SU-DHL-6 (cell line): ENCODE data around the gene CLEC14A.

ENCODE experiments used
- H2AFZ ChIP-seq: fragments of 200-600 bp; sonication (generic); 2 replicates; pipeline ENCODE4 v1.6.1; 2014; ENCODE audit warnings: low read depth, mild to moderate bottlenecking, moderate library complexity, mixed read lengths, antibody characterized with exemption, low read length; ENCODE audit not compliant: severe bottlenecking
- H3F3A ChIP-seq: fragments of 200-600 bp; shearing (Covaris generic); 2 replicates; pipeline ENCODE4 v1.6.0; 2016; ENCODE audit warnings: antibody characterized with exemption, mild to moderate bottlenecking; ENCODE audit not compliant: insufficient read depth
- H3K27ac ChIP-seq: fragments of 200-600 bp; sonication (generic); 2 replicates; pipeline ENCODE4 v1.5.1; 2016; ENCODE audit warnings: low read depth, mild to moderate bottlenecking, low read length, moderate library complexity, mixed read lengths
- H3K27me3 ChIP-seq: fragments of 200-600 bp; sonication (generic), shearing (Covaris generic); 2 replicates; pipeline ENCODE4 v1.6.0; 2014; ENCODE audit warnings: mild to moderate bottlenecking, low read length
- H3K36me3 ChIP-seq: fragments of 200-600 bp; sonication (generic); 2 replicates; pipeline ENCODE4 v1.6.1; 2014; ENCODE audit warnings: mild to moderate bottlenecking, low read length, mixed read lengths
- H3K4me2 ChIP-seq: fragments of 300-600, 200-600 bp; shearing (Covaris generic), sonication (generic); 2 replicates; pipeline ENCODE4 v1.6.0; 2014; ENCODE audit warnings: low read length, low read depth, mild to moderate bottlenecking; ENCODE audit not compliant: poor library complexity, severe bottlenecking
- H3K4me3 ChIP-seq: fragments of 200-600 bp; sonication (generic); 2 replicates; pipeline ENCODE4 v1.5.1; 2014; ENCODE audit warnings: antibody characterized with exemption, low read length, mild to moderate bottlenecking, mixed read lengths; ENCODE audit not compliant: insufficient read depth, poor library complexity, severe bottlenecking
- H3K79me2 ChIP-seq: fragments of 200-600 bp; sonication (generic); 2 replicates; pipeline ENCODE4 v1.6.1; 2014; ENCODE audit warnings: mild to moderate bottlenecking, low read length, moderate library complexity; ENCODE audit not compliant: insufficient read depth
- H3K9ac ChIP-seq: fragments of 200-600 bp; sonication (generic); 2 replicates; pipeline ENCODE4 v1.7.0; 2014; ENCODE audit warnings: mild to moderate bottlenecking, low read length
- H3K9me2 ChIP-seq: fragments of 200-600 bp; sonication (generic); replicated peaks from 2 replicates; pipeline ENCODE4 v1.6.1; 2014; ENCODE audit warnings: low read length; ENCODE audit not compliant: insufficient read depth
- H3K9me3 ChIP-seq: fragments of 200-600 bp; sonication (generic); 2 replicates; pipeline ENCODE4 v1.6.1; 2014; ENCODE audit warnings: low read length, mixed read lengths; ENCODE audit not compliant: insufficient read depth
- H4K20me1 ChIP-seq: fragments of 200-600 bp; sonication (generic); 2 replicates; pipeline ENCODE4 v1.6.1; 2014; ENCODE audit warnings: low read depth, mild to moderate bottlenecking, antibody characterized with exemption, low read length, moderate library complexity, mixed read lengths
- CTCF ChIP-seq: fragments of 200-600 bp; sonication (generic); IDR thresholded peaks from one replicate; pipeline ENCODE4 v1.5.1; 2017; ENCODE audit warnings: antibody characterized with exemption, mild to moderate bottlenecking, low read length, moderate library complexity; ENCODE audit not compliant: insufficient read depth, poor library complexity, severe bottlenecking
- EZH2phosphoT487 ChIP-seq: fragments of 200-600 bp; sonication (generic), shearing (Covaris generic); conservative IDR thresholded peaks from 2 replicates; pipeline ENCODE4 v1.6.1; 2018; ENCODE audit warnings: mild to moderate bottlenecking, antibody characterized with exemption, low read length, moderate library complexity, mixed read lengths

Gene CLEC14A

GRCh38 chr14:38255673-38256532 is at the start of gene CLEC14A:
TSS of gene CLEC14A (minus strand) at chr14:38256093. CDS start at chr14:38256022, 71 bp downstream.
- no peaks in the 10 kb centered on the region for H3K27me3 ChIP-seq

GRCh38 chr14:38302966-38303365 is 47.1 kb upstream of the CLEC14A start:
- H3K9me2 ChIP-seq = no peaks in the 10 kb centered on the region
- no peak overlapping the region for H3K4me3 ChIP-seq
- H3K79me2 ChIP-seq = no peaks in the 10 kb centered on the region
- H3K27me3 ChIP-seq = no peaks in the 10 kb centered on the region
- no peak overlapping the region for H3K9ac ChIP-seq
- TF ChIP-seq CTCF (no peak), EZH2phosphoT487 (no peak)
- H2AFZ ChIP-seq = no peak overlapping the region
- H3K36me3 ChIP-seq = no peaks in the 10 kb centered on the region
- H3K9me3 ChIP-seq = no peaks in the 10 kb centered on the region
- no peak overlapping the region for H3K4me2 ChIP-seq
- no peaks in the 10 kb centered on the region for H3F3A ChIP-seq
- no peak overlapping the region for H3K27ac ChIP-seq
- no peaks in the 10 kb centered on the region for H4K20me1 ChIP-seq

More at GRCh38 chr14:38255673-38256532, at the start of gene CLEC14A:
- H3K4me3 ChIP-seq = no peak within 1 kb of the TSS
- H3K9me2 ChIP-seq = no peaks in the 10 kb centered on the region
- no peaks in the 10 kb centered on the region for H3K36me3 ChIP-seq
- H3K79me2 ChIP-seq = no peaks in the 10 kb centered on the region
- TF ChIP-seq CTCF (no peak), EZH2phosphoT487 (no peak)
- H4K20me1 ChIP-seq = no peaks in the 10 kb centered on the region
- no peaks in the 10 kb centered on the region for H3K9me3 ChIP-seq
- H3K9ac ChIP-seq = no peak within 1 kb of the TSS
- H3K27ac ChIP-seq = no peak within 1 kb of the TSS
- no peak within 1 kb of the TSS for H2AFZ ChIP-seq
- H3K4me2 ChIP-seq = no peak within 1 kb of the TSS
- no peaks in the 10 kb centered on the region for H3F3A ChIP-seq

GRCh38 chr14:38302034-38302433 is 46.1 kb upstream of the CLEC14A start:
- Histone ChIP-seq H4K20me1 (no peaks in the 10 kb centered on the region), H3F3A (no peaks in the 10 kb centered on the region), H3K4me3 (no peak overlapping the region), H2AFZ (no peak overlapping the region), H3K9me2 (no peaks in the 10 kb centered on the region), H3K9me3 (no peaks in the 10 kb centered on the region), H3K36me3 (no peaks in the 10 kb centered on the region), H3K4me2 (no peak overlapping the region), H3K79me2 (no peaks in the 10 kb centered on the region), H3K27ac (no peak overlapping the region), H3K27me3 (no peaks in the 10 kb centered on the region), H3K9ac (no peak overlapping the region)
- TF ChIP-seq CTCF (no peak), EZH2phosphoT487 (no peak)
